Parathyroid adenoma (tissue), 2 donors: ENCODE data around the gene FAM219A.
"Not testable (repeated sequence)": the region's sequence is repeated elsewhere in the genome, so short reads cannot be mapped to it uniquely, and the experiment has no call there.

ENCODE experiments used
- H2AFZ ChIP-seq: fragments of 300-600 bp; sonication (generic); one replicate; pipeline ENCODE4 v1.7.0; 2017; ENCODE audit warnings: antibody characterized with exemption, mild to moderate bottlenecking
- H3K27ac ChIP-seq: fragments of 300-600 bp; sonication (generic); one replicate; pipeline ENCODE4 v1.7.0; 2017
- H3K27me3 ChIP-seq: fragments of 300-600 bp; sonication (generic); one replicate; pipeline ENCODE4 v1.7.0; 2017; ENCODE audit warnings: low read length; ENCODE audit not compliant: control insufficient read depth, insufficient read depth
- H3K36me3 ChIP-seq: fragments of 300-600 bp; sonication (generic); one replicate; pipeline ENCODE4 v1.7.0; 2017; ENCODE audit warnings: low read length; ENCODE audit not compliant: control insufficient read depth, insufficient read depth
- H3K4me1 ChIP-seq: fragments of 300-600 bp; sonication (generic); one replicate; pipeline ENCODE4 v1.7.0; 2017; ENCODE audit warnings: control low read depth
- H3K4me2 ChIP-seq: fragments of 300-600 bp; sonication (generic); one replicate; pipeline ENCODE4 v1.7.0; 2017; ENCODE audit warnings: low read length
- H3K4me3 ChIP-seq: fragments of 300-600 bp; sonication (generic); one replicate; pipeline ENCODE4 v1.7.0; 2017; ENCODE audit warnings: low read depth, low read length
- H3K79me2 ChIP-seq: fragments of 300-600 bp; sonication (generic); one replicate; pipeline ENCODE4 v1.7.0; 2017; ENCODE audit warnings: control low read depth
- H3K9ac ChIP-seq: fragments of 300-600 bp; sonication (generic); one replicate; pipeline ENCODE4 v1.7.0; 2017; ENCODE audit warnings: mild to moderate bottlenecking
- H3K9me3 ChIP-seq: fragments of 300-600 bp; sonication (generic); one replicate; pipeline ENCODE4 v1.7.0; 2017; ENCODE audit warnings: low read length; ENCODE audit not compliant: control insufficient read depth
- CTCF ChIP-seq: fragments of 300-600 bp; sonication (generic); IDR thresholded peaks from one replicate; pipeline ENCODE4 v1.7.0; 2017; ENCODE audit warnings: antibody characterized with exemption, mild to moderate bottlenecking
- donor health status: primary hyperparathyroidism.

The FAM219A gene

GRCh38 chr9:34443976-34444375 is 14.4 kb downstream of the FAM219A start:
- no peaks in the 10 kb centered on the region for H3K27me3 ChIP-seq
- H3K9ac ChIP-seq = no peak overlapping the region
- no peaks in the 10 kb centered on the region for H3K9me3 ChIP-seq
- no peak for TF ChIP-seq CTCF
- H2AFZ ChIP-seq = no peak overlapping the region
- H3K4me3 ChIP-seq = no peak overlapping the region
- no peak overlapping the region for H3K4me2 ChIP-seq
- H3K4me1 ChIP-seq = peaks cover 6% of the 10 kb centered on the region
- no peaks in the 10 kb centered on the region for H3K36me3 ChIP-seq
- no peak overlapping the region for H3K27ac ChIP-seq
- peaks cover 20% of the 10 kb centered on the region for H3K79me2 ChIP-seq

- no peak overlapping the region for H2AFZ ChIP-seq
- TF ChIP-seq CTCF = no peak
- H3K4me1 ChIP-seq = peaks cover 6% of the 10 kb centered on the region
These were observed 14.8 kb downstream of the FAM219A start for GRCh38 chr9:34443533-34443932.

GRCh38 chr9:34442770-34443169 is 15.6 kb downstream of the FAM219A start:
- no peak overlapping the region for H3K27ac ChIP-seq
- H3K27me3 ChIP-seq = no peaks in the 10 kb centered on the region
- H3K9me3 ChIP-seq = no peaks in the 10 kb centered on the region
- H2AFZ ChIP-seq = no peak overlapping the region
- no peak overlapping the region for H3K9ac ChIP-seq
- no peaks in the 10 kb centered on the region for H3K36me3 ChIP-seq
- no peak overlapping the region for H3K4me3 ChIP-seq
- peaks cover 5% of the 10 kb centered on the region for H3K4me1 ChIP-seq
- H3K79me2 ChIP-seq = peaks cover 10% of the 10 kb centered on the region
- TF ChIP-seq CTCF = no peak
- H3K4me2 ChIP-seq = no peak overlapping the region

More at GRCh38 chr9:34443533-34443932, 14.8 kb downstream of the FAM219A start:
- H3K9me3 ChIP-seq = no peaks in the 10 kb centered on the region
- no peak overlapping the region for H3K4me2 ChIP-seq
- H3K4me3 ChIP-seq = no peak overlapping the region
- H3K9ac ChIP-seq = no peak overlapping the region
- H3K27ac ChIP-seq = no peak overlapping the region
- no peaks in the 10 kb centered on the region for H3K27me3 ChIP-seq
- peaks cover 17% of the 10 kb centered on the region for H3K79me2 ChIP-seq
- H3K36me3 ChIP-seq = no peaks in the 10 kb centered on the region

GRCh38 chr9:34440017-34440416 is 18.4 kb downstream of the FAM219A start:
- Histone ChIP-seq H3K27me3 (no peaks in the 10 kb centered on the region), H3K79me2 (peaks cover 6% of the 10 kb centered on the region), H2AFZ (no peak overlapping the region), H3K9me3 (no peaks in the 10 kb centered on the region), H3K27ac (no peak overlapping the region), H3K4me3 (no peak overlapping the region), H3K9ac (no peak overlapping the region), H3K36me3 (no peaks in the 10 kb centered on the region), H3K4me2 (no peak overlapping the region), H3K4me1 (peaks cover 4% of the 10 kb centered on the region)
- no peak for TF ChIP-seq CTCF

- H3K27me3 ChIP-seq, H3K4me1 ChIP-seq, H3K9ac ChIP-seq, H3K27ac ChIP-seq, H3K79me2 ChIP-seq, H3K9me3 ChIP-seq, H2AFZ ChIP-seq, H3K36me3 ChIP-seq, H3K4me2 ChIP-seq, H3K4me3 ChIP-seq: not testable (repeated sequence)
These were observed 19.9 kb downstream of the FAM219A start for GRCh38 chr9:34438465-34438864.

GRCh38 chr9:34437926-34438307 is 20.5 kb downstream of the FAM219A start:
- not testable (repeated sequence) for H3K79me2 ChIP-seq, H3K9me3 ChIP-seq, H3K36me3 ChIP-seq, H3K4me3 ChIP-seq, H3K4me2 ChIP-seq, H3K27ac ChIP-seq, H3K9ac ChIP-seq, H2AFZ ChIP-seq, H3K27me3 ChIP-seq, H3K4me1 ChIP-seq
